ENCODE data around the gene PSG1.
"Not testable (repeated sequence)": the region's sequence is repeated elsewhere in the genome, so short reads cannot be mapped to it uniquely, and the experiment has no call there.

The PSG1 gene

DNA sequence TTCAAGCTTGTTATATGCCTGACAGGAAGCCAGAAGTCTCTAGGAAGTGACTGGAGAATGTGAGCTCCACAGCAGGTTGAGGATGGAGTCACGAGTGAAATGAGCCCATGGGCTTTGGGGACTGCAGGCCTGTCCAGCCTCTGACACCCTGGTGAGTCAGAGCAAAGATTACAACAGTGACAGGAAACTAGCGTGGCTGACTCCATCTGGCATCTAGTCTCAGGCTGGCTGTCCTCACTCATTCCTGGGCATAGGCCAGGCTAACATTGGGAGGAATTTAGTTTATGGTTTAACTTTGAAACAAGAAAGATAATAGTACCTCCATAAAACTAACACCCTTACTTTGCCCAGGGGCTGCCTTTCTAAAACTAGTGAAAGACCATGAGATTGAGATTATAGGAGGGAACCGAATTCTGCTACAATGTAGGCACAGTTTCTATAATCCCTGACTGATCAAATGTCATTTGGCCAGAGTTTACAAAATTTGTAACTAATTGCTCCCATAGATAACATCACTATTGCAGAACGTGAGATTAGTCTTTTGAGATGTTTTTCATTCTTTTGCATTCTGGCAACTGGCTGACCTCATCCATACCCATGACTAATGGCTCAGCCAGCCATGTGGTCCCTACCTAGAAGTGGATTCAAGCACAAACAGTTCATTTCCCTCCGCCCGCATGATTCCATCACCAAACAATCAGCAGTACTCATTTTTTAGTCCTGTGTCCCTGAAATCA, 28.4 kb downstream of the PSG1 start:
- Mint-ChIP-seq H3K27ac (no peak overlapping the region), H3K36me3 (ENCODE audit: low read depth) (no peaks in the 10 kb centered on the region), H3K9me3 (peaks cover 41% of the 10 kb centered on the region), H3K27me3 (ENCODE audit: low read depth) (no peaks in the 10 kb centered on the region), H3K4me1 (no peaks in the 10 kb centered on the region), H3K4me3 (no peak overlapping the region)
- no peak for TF ChIP-seq CTCF (IDR thresholded peaks at IDR 0.05; ENCODE audit: unreplicated experiment in 3 of 3)

DNA sequence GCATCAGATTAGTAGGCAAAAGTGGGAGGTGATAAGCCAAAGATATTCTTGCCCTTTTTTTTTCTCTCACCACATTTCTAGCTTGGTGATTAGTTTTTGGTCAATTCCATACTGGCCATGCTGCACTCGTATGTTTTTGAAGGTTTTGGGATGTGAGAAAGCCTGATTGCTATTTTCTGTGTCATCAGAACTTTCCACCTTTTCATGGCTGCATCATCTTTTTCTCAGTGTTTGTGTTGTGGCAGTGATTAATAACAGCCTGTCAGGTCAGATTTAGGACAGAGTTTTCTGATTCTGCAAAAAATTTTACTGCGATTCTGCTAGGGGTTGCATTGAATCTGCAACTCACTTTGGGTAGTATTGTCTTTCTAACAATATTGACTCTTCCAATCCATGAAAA, 32.9 kb downstream of the PSG1 start:
- Mint-ChIP-seq H3K27ac (no peak overlapping the region), H3K27me3 (ENCODE audit: low read depth) (no peaks in the 10 kb centered on the region), H3K9me3 (peaks cover 39% of the 10 kb centered on the region), H3K4me3 (no peak overlapping the region), H3K36me3 (ENCODE audit: low read depth) (no peaks in the 10 kb centered on the region), H3K4me1 (no peaks in the 10 kb centered on the region)
- no peak for TF ChIP-seq CTCF (IDR thresholded peaks at IDR 0.05; ENCODE audit: unreplicated experiment in 3 of 3)

- not testable (repeated sequence) for H3K36me3 Mint-ChIP-seq (ENCODE audit: low read depth); H3K4me3 Mint-ChIP-seq; H3K27me3 Mint-ChIP-seq (ENCODE audit: low read depth); H3K4me1 Mint-ChIP-seq; H3K27ac Mint-ChIP-seq
- H3K9me3 Mint-ChIP-seq: peaks cover 49% of the 10 kb centered on the region
These were observed 35.9 kb downstream of the PSG1 start for GRCh38 chr19:42843631-42844030.

DNA sequence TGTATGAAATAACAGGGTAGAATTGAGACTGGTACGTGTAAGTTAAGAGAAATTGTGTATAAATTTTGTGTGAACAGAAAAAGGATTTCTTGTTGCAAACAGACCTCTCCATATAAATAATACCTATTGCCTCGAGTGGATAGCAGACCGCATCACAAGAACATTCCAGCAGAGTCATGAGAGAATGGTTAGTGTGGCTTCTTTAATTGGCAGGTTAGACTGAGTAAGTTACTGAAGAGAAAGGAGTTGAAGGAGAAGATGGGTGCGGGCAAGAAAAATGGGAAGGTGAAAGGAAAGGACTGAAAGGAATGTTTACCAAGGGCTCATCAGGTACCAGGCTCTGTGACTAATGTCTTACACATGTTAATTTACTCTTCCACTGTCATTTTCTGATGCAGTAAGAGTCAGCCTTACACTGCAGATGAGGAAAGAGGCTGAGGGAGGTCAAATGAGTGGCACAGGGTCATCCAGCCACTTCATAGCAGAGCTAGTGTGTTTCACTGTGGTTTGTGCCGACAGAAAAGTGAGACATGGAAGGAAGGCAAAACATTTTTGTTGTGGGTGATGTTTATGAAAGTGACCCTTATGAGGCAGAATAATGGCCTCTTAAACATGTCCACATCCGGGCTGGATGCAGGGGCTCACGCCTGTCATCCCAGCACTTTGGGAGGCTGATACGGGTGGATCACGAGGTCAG, 46.6 kb downstream of the PSG1 start:
- H3K4me1 Mint-ChIP-seq; H3K36me3 Mint-ChIP-seq (ENCODE audit: low read depth); H3K27me3 Mint-ChIP-seq (ENCODE audit: low read depth); H3K4me3 Mint-ChIP-seq; H3K27ac Mint-ChIP-seq: not testable (repeated sequence)
- peaks cover 39% of the 10 kb centered on the region for H3K9me3 Mint-ChIP-seq

- not testable (repeated sequence) for H3K27me3 Mint-ChIP-seq (ENCODE audit: low read depth); H3K36me3 Mint-ChIP-seq (ENCODE audit: low read depth); H3K27ac Mint-ChIP-seq; H3K4me1 Mint-ChIP-seq; H3K4me3 Mint-ChIP-seq
- peaks cover 39% of the 10 kb centered on the region for H3K9me3 Mint-ChIP-seq
These were observed 47.4 kb downstream of the PSG1 start for GRCh38 chr19:42832023-42832680.

GRCh38 chr19:42831221-42832019, 48.1 kb downstream of the PSG1 start:
- Mint-ChIP-seq H3K4me1 (no peaks in the 10 kb centered on the region), H3K4me3 (no peak overlapping the region), H3K27me3 (ENCODE audit: low read depth) (no peaks in the 10 kb centered on the region)

DNA sequence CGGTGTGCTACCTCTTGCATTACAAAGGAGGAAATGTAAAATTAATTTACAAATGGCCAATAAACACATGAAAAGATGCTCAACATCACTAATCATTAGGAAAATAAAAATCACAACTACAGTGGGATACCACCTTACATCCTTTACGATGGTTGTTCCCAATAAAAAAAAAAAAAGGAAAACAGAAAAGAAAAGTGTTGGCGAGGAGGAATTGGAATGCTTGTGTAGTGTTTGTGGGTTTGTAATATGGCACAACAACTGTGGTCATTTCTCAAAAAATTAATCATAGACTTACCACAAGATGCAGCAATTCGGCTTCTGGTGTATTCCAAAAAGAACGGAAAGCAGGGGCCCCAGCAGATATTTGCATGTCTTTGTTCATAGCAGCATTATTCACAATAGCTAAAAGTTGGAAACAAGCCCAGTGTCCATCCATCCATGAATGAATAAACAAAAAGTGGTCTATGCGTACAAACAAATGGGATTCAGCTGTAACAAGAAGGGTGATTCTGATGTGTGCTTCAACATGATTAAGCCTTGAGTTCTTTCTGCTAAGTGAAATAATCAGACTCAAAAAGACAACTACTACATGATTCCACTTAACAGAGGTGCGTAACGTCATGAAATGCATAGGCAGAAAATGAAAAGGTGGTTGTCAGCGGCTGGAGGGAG, 58.1 kb downstream of the PSG1 start:
- not testable (repeated sequence) for H3K4me3 Mint-ChIP-seq; H3K36me3 Mint-ChIP-seq (ENCODE audit: low read depth); H3K27me3 Mint-ChIP-seq (ENCODE audit: low read depth); H3K27ac Mint-ChIP-seq; H3K4me1 Mint-ChIP-seq
- H3K9me3 Mint-ChIP-seq: peaks cover 55% of the 10 kb centered on the region

More at GRCh38 chr19:42831221-42832019, 48.1 kb downstream of the PSG1 start:
- peaks cover 37% of the 10 kb centered on the region for H3K9me3 Mint-ChIP-seq
- H3K36me3 Mint-ChIP-seq (ENCODE audit: low read depth): no peaks in the 10 kb centered on the region
- TF ChIP-seq CTCF (IDR thresholded peaks at IDR 0.05; ENCODE audit: unreplicated experiment in 3 of 3): no peak
- no peak overlapping the region for H3K27ac Mint-ChIP-seq

- not testable (repeated sequence) for H3K27ac Mint-ChIP-seq; H3K36me3 Mint-ChIP-seq (ENCODE audit: low read depth); H3K4me3 Mint-ChIP-seq; H3K27me3 Mint-ChIP-seq (ENCODE audit: low read depth); H3K4me1 Mint-ChIP-seq
- peaks cover 56% of the 10 kb centered on the region for H3K9me3 Mint-ChIP-seq
These were observed 59.4 kb downstream of the PSG1 start for GRCh38 chr19:42819960-42820650.
